Fibroblast of pulmonary artery (primary cell): ENCODE data around the gene SNED1.

Experiments used
- DNase-seq: peaks from one replicate; pipeline ENCODE4 v3.0.0-alpha.2; 2010; ENCODE audit warnings: low read depth
- H3K4me3 ChIP-seq: replicated peaks from 2 replicates; pipeline ENCODE4 v1.5.1; 2011; ENCODE audit warnings: low read depth, mild to moderate bottlenecking, control low read depth, low read length, moderate library complexity
- TF ChIP-seq, protein P1 (sequence below): IDR thresholded peaks from 2 replicates; pipeline ENCODE4 v1.5.1; 2011; ENCODE audit warnings: mild to moderate bottlenecking, control low read depth, low read length, inconsistent platforms; ENCODE audit errors: missing control alignments

The SNED1 gene

DNA sequence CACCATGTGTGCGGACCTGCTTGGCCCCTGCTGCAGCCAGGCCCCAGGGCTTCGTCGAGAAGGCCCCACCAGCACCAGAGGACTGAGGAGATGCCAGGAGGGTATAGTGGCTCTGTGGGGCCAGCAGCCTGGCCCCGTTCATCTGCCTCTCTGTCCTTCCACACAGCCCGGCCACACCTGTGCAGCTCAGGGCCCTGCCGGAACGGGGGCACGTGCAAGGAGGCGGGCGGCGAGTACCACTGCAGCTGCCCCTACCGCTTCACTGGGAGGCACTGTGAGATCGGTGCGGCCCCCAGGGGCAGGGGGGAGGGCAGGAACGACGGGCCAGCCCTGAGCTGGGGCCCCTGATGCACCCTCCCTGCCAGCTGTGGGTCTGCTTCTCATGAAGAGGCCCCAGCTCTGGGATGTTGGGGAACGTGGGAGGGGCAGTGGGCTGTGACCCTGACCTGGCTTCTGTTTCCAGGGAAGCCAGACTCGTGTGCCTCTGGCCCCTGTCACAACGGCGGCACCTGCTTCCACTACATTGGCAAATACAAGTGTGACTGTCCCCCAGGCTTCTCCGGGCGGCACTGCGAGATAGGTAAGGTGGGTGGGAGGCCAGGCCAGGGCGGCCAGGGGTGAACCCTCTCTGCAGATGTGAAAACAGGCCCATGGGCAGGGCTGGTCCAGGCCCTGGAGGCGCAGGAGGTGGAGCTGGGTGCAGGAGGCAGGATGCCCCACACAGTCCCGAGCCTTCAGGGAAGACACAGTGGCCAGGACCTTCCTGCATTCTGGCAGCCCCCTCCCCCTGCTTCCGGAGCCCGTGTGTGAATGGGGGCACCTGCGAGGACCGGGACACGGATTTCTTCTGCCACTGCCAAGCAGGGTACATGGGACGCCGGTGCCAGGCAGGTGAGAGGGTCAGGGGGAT is 53.4 kb downstream of the SNED1 start:
- DNase-seq, result no peak
- TF ChIP-seq, protein P1, sequence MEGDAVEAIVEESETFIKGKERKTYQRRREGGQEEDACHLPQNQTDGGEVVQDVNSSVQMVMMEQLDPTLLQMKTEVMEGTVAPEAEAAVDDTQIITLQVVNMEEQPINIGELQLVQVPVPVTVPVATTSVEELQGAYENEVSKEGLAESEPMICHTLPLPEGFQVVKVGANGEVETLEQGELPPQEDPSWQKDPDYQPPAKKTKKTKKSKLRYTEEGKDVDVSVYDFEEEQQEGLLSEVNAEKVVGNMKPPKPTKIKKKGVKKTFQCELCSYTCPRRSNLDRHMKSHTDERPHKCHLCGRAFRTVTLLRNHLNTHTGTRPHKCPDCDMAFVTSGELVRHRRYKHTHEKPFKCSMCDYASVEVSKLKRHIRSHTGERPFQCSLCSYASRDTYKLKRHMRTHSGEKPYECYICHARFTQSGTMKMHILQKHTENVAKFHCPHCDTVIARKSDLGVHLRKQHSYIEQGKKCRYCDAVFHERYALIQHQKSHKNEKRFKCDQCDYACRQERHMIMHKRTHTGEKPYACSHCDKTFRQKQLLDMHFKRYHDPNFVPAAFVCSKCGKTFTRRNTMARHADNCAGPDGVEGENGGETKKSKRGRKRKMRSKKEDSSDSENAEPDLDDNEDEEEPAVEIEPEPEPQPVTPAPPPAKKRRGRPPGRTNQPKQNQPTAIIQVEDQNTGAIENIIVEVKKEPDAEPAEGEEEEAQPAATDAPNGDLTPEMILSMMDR, result no peak
- no peak overlapping the region for H3K4me3 ChIP-seq

- no peak overlapping the region for H3K4me3 ChIP-seq
- DNase-seq, result no peak
- TF ChIP-seq, protein P1, result no peak
These were observed 54.4 kb downstream of the SNED1 start for GRCh38 chr2:241052677-241053360.

DNA sequence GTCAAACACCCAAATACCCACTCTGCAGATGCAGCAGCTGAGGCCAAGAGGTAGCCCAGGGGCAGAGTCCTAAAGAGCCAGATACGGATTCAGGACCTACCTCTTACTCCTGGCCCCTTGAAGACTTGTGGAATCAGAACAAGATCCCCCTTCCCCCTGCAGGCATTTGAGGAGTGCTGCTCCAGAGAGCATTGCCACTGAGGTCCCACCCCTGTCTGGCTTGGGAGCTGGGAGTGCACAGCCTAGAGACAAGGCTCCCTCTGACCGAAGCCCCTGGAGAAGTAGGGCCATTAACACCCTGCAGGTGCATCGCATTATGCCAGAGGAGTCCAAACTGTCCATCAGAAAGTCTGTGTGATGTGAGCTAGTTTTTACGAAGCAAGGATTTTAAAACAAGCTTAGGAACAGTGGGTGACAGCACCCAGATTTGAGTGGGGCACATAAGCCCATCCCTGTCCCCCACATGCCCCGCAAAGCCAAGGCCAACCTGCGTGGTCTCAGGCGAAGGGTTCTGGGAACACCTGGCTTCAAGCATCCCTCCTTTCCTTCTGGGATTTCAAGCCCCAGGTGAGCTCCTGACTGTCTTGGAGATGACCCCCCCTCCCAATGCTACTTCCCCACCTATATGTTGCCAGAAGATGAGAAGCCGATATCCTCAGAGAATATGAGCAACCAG is 55.3 kb downstream of the SNED1 start:
- no peak for DNase-seq
- no peak overlapping the region for H3K4me3 ChIP-seq
- TF ChIP-seq, protein P1, result no peak

- peak; percentile 86 for DNase-seq
- no peak overlapping the region for H3K4me3 ChIP-seq
- TF ChIP-seq, protein P1, result no peak
These were observed 62.9 kb downstream of the SNED1 start for GRCh38 chr2:241061275-241061674.

GRCh38 chr2:241062389-241063092 is 64.1 kb downstream of the SNED1 start:
- no peak for DNase-seq
- TF ChIP-seq, protein P1, result no peak
- no peak overlapping the region for H3K4me3 ChIP-seq

GRCh38 chr2:241063093-241063551 is 64.7 kb downstream of the SNED1 start:
- no peak for DNase-seq
- TF ChIP-seq, protein P1, result no peak
- H3K4me3 ChIP-seq, result no peak overlapping the region
